Measurements from ENCODE around the gene ABCD3.

GRCh38 chr1:94382201-94382600, 36.0 kb upstream of the ABCD3 start:
- TF ChIP-seq FOXM1 (IDR thresholded peaks at IDR 0.05; ENCODE audit: borderline replicate concordance), result no peak
- no peak for TF ChIP-seq PKNOX1 (IDR thresholded peaks at IDR 0.05)
- TF ChIP-seq NFRKB (IDR thresholded peaks at IDR 0.05), result no peak
- no peak for TF ChIP-seq SP1 (IDR thresholded peaks at IDR 0.05)
- no peak for TF ChIP-seq SUZ12 (IDR thresholded peaks at IDR 0.05)
- TF ChIP-seq FOXA1 (IDR thresholded peaks at IDR 0.05), result no peak
- TF ChIP-seq ZNF384 (IDR thresholded peaks at IDR 0.05), result no peak
- TF ChIP-seq BHLHE40 (IDR thresholded peaks at IDR 0.05; ENCODE audit: borderline replicate concordance), result no peak
- no peak for TF ChIP-seq ELF4 (IDR thresholded peaks at IDR 0.05)
- TF ChIP-seq TARDBP (IDR thresholded peaks at IDR 0.05), result no peak
- TF ChIP-seq L3MBTL2 (conservative IDR thresholded peaks at IDR 0.05), result no peak
- no peak for TF ChIP-seq FOXK2 (IDR thresholded peaks at IDR 0.05)

Measured in HEK293T (cell line).